Breast epithelium (tissue), 3 donors: ENCODE data around the gene IRAK2.

Experiments
- POLR2A ChIP-seq: fragments of 450-650 bp; IDR thresholded peaks from one replicate; pipeline ENCODE4 v1.6.1; 2016; ENCODE audit warnings: antibody characterized with exemption, mild to moderate bottlenecking, moderate library complexity
- TF ChIP-seq, protein P1 (sequence below), 3 donors: fragments of 450-650 bp; IDR thresholded peaks; one replicate each; pipeline ENCODE4 v1.5.1; 2016 to 2017; ENCODE audit warnings: antibody characterized with exemption in 3 of 3, mild to moderate bottlenecking in 3 of 3, moderate library complexity in 3 of 3

DNA sequence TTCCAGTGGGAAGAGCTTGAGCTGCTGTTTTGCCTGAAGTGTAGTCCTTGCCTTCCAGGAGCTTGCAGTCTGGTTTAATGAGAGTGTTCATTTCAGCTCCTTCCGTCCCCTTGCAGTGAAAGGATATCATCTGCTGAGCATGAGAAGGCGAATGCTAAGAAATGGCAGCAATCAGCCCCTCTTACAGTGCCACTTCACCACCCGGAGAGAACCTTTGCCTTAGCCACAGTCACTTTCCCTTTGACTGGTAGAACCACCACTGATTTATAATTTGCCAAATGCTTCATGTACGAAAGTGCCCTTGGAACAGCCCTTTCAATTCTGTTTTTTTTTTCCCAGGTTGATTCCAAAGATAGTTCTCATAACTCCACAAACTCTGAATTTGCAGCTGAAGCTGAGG lies 95.1 kb downstream of the IRAK2 start:
- TF ChIP-seq, protein P1, sequence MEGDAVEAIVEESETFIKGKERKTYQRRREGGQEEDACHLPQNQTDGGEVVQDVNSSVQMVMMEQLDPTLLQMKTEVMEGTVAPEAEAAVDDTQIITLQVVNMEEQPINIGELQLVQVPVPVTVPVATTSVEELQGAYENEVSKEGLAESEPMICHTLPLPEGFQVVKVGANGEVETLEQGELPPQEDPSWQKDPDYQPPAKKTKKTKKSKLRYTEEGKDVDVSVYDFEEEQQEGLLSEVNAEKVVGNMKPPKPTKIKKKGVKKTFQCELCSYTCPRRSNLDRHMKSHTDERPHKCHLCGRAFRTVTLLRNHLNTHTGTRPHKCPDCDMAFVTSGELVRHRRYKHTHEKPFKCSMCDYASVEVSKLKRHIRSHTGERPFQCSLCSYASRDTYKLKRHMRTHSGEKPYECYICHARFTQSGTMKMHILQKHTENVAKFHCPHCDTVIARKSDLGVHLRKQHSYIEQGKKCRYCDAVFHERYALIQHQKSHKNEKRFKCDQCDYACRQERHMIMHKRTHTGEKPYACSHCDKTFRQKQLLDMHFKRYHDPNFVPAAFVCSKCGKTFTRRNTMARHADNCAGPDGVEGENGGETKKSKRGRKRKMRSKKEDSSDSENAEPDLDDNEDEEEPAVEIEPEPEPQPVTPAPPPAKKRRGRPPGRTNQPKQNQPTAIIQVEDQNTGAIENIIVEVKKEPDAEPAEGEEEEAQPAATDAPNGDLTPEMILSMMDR (IDR thresholded peaks at IDR 0.05), result no peak
- no peak for TF ChIP-seq POLR2A
